Upper lobe of left lung (tissue), 6 donors: ENCODE measurements around the gene PKHD1. TPM values are rescaled to one million over a fixed set of nuclear protein-coding genes. Genes with fewer than 3 reads are reported as not detected.
"Not testable (repeated sequence)": the region's sequence is repeated elsewhere in the genome, so short reads cannot be mapped to it uniquely, and the experiment has no call there.

Experiments used
- ATAC-seq, 2 donors: fragments of 200-7000 bp; cut with Tn5 transposase; one replicate each; pipeline ENCODE4 v1.9.1; 2022; ENCODE audit warnings: mild to moderate bottlenecking in 2 of 2, moderate library complexity in 2 of 2; ENCODE audit not compliant: low FRiP score in 2 of 2
- DNase-seq, 2 donors: peaks; one replicate each; pipeline ENCODE4 v3.0.0-alpha.2; 2019 to 2020
- H3K27ac ChIP-seq, 4 donors: fragments of 200-600 bp; sonication (generic); one replicate each; pipeline ENCODE4 v1.5.1; 2016 to 2019
- H3K27me3 ChIP-seq, 4 donors: fragments of 200-600 bp; sonication (generic); one replicate each; pipeline ENCODE4 v1.5.1; 2017 to 2019
- H3K36me3 ChIP-seq, 4 donors: fragments of 200-600 bp; sonication (generic); one replicate each; pipeline ENCODE4 v1.5.1; 2016 to 2019
- H3K4me1 ChIP-seq, 4 donors: fragments of 200-600 bp; sonication (generic); one replicate each; pipeline ENCODE4 v1.5.1; 2018 to 2019
- H3K4me3 ChIP-seq, 4 donors: fragments of 200-600 bp; sonication (generic); one replicate each; pipeline ENCODE4 v1.5.1; 2017 to 2019; ENCODE audit warnings: mild to moderate bottlenecking in 2 of 4, moderate library complexity in 1 of 4
- H3K9me3 ChIP-seq, 4 donors: fragments of 200-600 bp; sonication (generic); one replicate each; pipeline ENCODE4 v1.5.1; 2018 to 2019
- EP300 ChIP-seq, 4 donors: sonication (generic); formaldehyde crosslinking; IDR thresholded peaks; one replicate each; pipeline ENCODE4 v1.5.1; 2017; ENCODE audit warnings: antibody characterized with exemption in 4 of 4, control low read depth in 2 of 4
- POLR2A ChIP-seq, 4 donors: fragments of 450-650 bp; IDR thresholded peaks; one replicate each; pipeline ENCODE4 v1.5.1; 2016 to 2017; ENCODE audit warnings: antibody characterized with exemption in 4 of 4, mild to moderate bottlenecking in 2 of 4
- POLR2AphosphoS5 ChIP-seq, 2 donors: sonication (generic); formaldehyde crosslinking; IDR thresholded peaks; one replicate each; pipeline ENCODE4 v1.5.1; 2017; ENCODE audit warnings: antibody characterized with exemption in 2 of 2
- WGBS, 2 donors: methylation state at CpG; one replicate each; pipeline ENCODE4 v1.1.5; 2017 to 2018; 5-methylcytosine and 5-hydroxymethylcytosine counted together
- total RNA-seq, 6 donors: library from RNA; depleted of rRNA in 4 of 6; stranded (reverse); fragments of >200 nt in 4 of 6; gene quantifications; one replicate each; pipeline versions ENCODE4 v1.1.0 to v1.2.1, GENCODE V29; 2016 to 2021
- TF ChIP-seq, protein P1 (sequence below), 6 experiments: fragments of 450-650 bp in 4 of 6; fragments of 200-600 bp in 2 of 6; sonication (generic) in 2 of 6; IDR thresholded peaks; one replicate each; pipeline ENCODE4 v1.5.1; 2016 to 2019; ENCODE audit warnings: antibody characterized with exemption in 6 of 6
- donor health status: DM: no; HTN: no; CAD: no; lungs with moderate emphysema.
- donor health status: DM: no; HTN: yes; CAD: no; lungs with severe emphysema.

The PKHD1 gene
- total RNA-seq, 6 donors from 2014 or later, result 0.10 to 1.0 (median 0.34) TPM

DNA sequence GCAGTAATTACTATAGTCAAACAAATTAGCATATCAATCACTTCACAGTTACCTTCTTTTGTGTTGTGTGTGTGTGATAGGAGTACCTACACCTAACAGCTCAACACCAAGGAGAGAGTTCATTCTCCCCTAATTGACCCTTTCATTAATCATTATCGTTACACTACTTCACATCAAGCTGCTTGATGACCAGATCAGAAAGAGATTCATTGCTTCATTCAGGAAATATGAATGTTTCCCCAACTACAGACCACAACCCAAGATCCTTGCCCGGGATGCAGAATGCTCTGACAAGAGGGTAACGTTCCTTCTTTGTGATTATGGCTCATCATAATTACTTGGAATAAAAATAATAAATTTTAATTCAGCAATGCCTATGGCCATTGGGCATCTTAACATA, 132.7 kb downstream of the PKHD1 start:
- H3K4me3 ChIP-seq, result no peak overlapping the region
- 71 to 74% methylated on average over 3 of the region's 3 CpGs for WGBS, 2 donors
- no peak for ATAC-seq
- H3K36me3 ChIP-seq, result no peaks in the 10 kb centered on the region
- H3K27me3 ChIP-seq, result no peaks in the 10 kb centered on the region
- no peak for DNase-seq
- no peak for TF ChIP-seq EP300 (IDR thresholded peaks at IDR 0.05)
- TF ChIP-seq POLR2A (IDR thresholded peaks at IDR 0.05), result no peak
- TF ChIP-seq, protein P1, sequence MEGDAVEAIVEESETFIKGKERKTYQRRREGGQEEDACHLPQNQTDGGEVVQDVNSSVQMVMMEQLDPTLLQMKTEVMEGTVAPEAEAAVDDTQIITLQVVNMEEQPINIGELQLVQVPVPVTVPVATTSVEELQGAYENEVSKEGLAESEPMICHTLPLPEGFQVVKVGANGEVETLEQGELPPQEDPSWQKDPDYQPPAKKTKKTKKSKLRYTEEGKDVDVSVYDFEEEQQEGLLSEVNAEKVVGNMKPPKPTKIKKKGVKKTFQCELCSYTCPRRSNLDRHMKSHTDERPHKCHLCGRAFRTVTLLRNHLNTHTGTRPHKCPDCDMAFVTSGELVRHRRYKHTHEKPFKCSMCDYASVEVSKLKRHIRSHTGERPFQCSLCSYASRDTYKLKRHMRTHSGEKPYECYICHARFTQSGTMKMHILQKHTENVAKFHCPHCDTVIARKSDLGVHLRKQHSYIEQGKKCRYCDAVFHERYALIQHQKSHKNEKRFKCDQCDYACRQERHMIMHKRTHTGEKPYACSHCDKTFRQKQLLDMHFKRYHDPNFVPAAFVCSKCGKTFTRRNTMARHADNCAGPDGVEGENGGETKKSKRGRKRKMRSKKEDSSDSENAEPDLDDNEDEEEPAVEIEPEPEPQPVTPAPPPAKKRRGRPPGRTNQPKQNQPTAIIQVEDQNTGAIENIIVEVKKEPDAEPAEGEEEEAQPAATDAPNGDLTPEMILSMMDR (IDR thresholded peaks at IDR 0.05), result no peak
- TF ChIP-seq POLR2AphosphoS5 (IDR thresholded peaks at IDR 0.05), result no peak
- H3K4me1 ChIP-seq, result no peaks in the 10 kb centered on the region
- H3K27ac ChIP-seq, result no peak overlapping the region
- no peaks in the 10 kb centered on the region for H3K9me3 ChIP-seq

DNA sequence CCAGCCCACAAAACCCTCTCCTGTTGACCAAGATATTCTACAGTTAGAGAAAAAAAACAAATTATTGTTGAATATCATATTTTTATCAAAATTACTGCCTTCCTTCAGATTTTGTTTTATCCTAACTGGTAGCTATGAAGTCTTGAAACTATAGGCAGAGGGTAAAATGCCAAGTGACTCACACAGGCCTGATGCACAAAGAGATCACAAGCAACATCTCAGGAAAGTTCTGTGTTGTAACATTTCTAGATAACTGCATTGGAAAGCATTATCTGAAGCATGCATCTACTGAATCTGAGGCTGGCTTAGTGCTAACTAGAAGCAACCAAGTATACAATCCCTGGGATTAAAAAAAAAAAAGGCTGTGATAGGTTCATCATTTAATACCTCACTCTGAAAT, 134.2 kb downstream of the PKHD1 start:
- ATAC-seq (no peak), DNase-seq (no peak)
- Histone ChIP-seq H3K4me3 (no peak overlapping the region), H3K36me3 (no peaks in the 10 kb centered on the region), H3K27me3 (no peaks in the 10 kb centered on the region), H3K9me3 (no peaks in the 10 kb centered on the region), H3K4me1 (no peaks in the 10 kb centered on the region), H3K27ac (no peak overlapping the region)
- TF ChIP-seq POLR2A (IDR thresholded peaks at IDR 0.05), result no peak
- TF ChIP-seq, protein P1 (IDR thresholded peaks at IDR 0.05), result no peak
- TF ChIP-seq EP300 (IDR thresholded peaks at IDR 0.05), result no peak
- no peak for TF ChIP-seq POLR2AphosphoS5 (IDR thresholded peaks at IDR 0.05)

DNA sequence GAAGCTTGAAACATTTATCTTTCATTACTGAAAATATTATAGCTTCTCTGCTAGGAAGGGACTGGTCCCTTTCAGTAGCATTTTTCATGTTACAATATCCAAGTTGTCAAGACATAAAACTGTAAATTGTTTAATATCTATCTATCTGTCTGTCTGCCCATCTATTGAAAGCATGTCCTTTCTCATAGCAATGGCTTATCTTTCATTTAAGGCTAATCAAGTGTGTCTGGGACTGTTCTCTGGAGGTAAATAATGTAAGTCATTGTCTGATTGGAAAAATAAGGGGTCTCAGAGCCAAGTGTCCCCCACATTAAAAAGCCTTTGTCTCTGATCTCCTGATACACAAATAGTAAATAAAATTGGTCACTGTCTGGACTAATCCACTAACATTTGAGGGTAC, 135.5 kb downstream of the PKHD1 start:
- DNase-seq (no peak), ATAC-seq (no peak)
- no peak overlapping the region for H3K27ac ChIP-seq
- no peaks in the 10 kb centered on the region for H3K9me3 ChIP-seq
- H3K4me3 ChIP-seq, result no peak overlapping the region
- no peaks in the 10 kb centered on the region for H3K36me3 ChIP-seq
- TF ChIP-seq POLR2A (IDR thresholded peaks at IDR 0.05) (no peak), EP300 (IDR thresholded peaks at IDR 0.05) (no peak), POLR2AphosphoS5 (IDR thresholded peaks at IDR 0.05) (no peak)
- TF ChIP-seq, protein P1 (IDR thresholded peaks at IDR 0.05), result no peak
- H3K27me3 ChIP-seq, result no peaks in the 10 kb centered on the region
- H3K4me1 ChIP-seq, result no peaks in the 10 kb centered on the region

DNA sequence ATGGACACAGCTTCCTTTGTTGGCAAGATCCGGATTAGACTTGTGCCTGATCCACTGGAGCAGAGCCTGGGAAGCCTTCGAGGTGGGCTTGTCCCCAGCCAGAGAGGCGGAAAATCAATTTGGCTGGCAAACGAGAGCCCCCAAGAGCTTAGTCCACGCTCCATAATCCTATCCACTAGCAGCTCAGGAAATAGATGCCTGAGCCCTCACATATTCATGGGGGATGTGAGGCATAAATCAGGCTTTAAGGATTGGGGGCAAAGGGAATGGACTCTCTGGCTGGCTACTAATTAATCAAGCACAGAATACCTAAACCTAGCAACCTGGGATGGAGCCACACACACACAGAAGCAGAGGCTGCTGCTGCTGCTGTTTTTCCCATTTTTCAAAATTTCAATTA, 137.9 kb downstream of the PKHD1 start:
- ATAC-seq, result no peak
- Histone ChIP-seq H3K4me1 (no peaks in the 10 kb centered on the region), H3K9me3 (no peaks in the 10 kb centered on the region), H3K36me3 (no peaks in the 10 kb centered on the region), H3K27ac (no peak overlapping the region), H3K4me3 (no peak overlapping the region), H3K27me3 (no peaks in the 10 kb centered on the region)
- DNase-seq, result no peak
- WGBS, 2 donors, result 82 to 83% methylated on average over 5 of the region's 5 CpGs
- TF ChIP-seq POLR2A (IDR thresholded peaks at IDR 0.05) (no peak), POLR2AphosphoS5 (IDR thresholded peaks at IDR 0.05) (no peak), EP300 (IDR thresholded peaks at IDR 0.05) (no peak)
- TF ChIP-seq, protein P1 (IDR thresholded peaks at IDR 0.05), result no peak

DNA sequence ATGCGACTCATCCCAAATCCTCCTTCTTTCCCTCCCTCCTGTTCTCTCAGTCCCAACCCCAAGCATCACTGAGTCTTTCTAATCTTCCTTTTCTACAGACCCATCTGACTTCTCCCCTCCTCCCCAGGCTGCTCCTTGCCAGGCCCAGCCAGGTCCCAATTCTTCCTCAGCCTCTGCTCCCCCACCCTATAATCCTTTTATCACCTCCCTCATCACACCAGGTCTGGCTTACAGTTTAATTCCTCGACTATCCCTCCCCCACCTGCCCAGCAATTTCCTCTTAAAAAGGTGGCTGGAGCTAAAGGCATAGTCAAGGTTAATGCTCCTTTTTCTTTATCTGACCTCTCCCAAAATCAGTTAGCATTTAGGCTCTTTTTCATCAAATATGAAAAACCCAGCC, 147.7 kb downstream of the PKHD1 start:
- H3K27me3 ChIP-seq, result not testable (repeated sequence)

More for the DNA sequence above, 147.7 kb downstream of the PKHD1 start:
- not testable (repeated sequence) for H3K36me3 ChIP-seq, H3K27ac ChIP-seq, ATAC-seq, H3K4me1 ChIP-seq, DNase-seq, H3K4me3 ChIP-seq, H3K9me3 ChIP-seq
- 69 to 73% methylated on average over 2 of the region's 2 CpGs for WGBS, 2 donors
